ENCODE results near the gene LAPTM4A.

Gene LAPTM4A

DNA sequence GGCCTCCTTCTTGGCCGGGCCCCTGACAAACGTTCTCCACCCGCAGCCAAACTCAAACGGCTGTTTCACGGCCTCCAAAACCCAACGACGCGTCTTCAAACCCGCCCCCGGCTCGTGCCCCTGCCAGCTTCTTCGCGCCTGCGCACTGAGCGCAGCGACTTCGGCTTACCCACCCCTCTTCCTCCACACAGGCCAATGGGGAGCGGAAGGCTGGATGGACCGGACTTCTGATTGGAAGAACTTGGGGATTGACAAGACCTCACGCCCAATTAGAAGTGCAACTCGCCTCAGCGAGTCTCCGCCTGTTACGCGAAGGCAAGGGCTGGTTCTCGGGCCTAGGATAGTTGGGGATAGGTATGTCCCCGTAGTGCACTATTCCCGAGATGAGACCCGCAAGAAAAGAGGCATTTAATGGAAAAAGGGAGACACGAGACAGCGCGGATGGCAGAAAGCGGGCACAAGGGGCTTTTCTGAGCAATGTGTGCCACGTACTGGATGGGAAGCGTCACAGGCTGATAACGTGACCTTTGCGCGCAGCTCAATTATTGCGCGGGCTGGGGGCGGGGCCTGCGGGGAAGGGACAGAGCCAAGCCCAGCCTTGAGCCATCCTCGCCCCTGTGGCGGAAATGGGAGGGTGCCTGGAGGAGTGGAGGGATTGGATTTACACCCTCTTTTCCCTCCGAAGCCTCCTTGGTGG is at the start of gene LAPTM4A:
LAPTM4A (minus strand) TSS at position 97 of the 697 bp plus-strand sequence. CDS start 108 bp downstream, outside the sequence.
- Histone ChIP-seq H3K9ac (ENCODE audit: low read depth in 1 of 2, low read length in 2 of 2) (peak within 1 kb of the TSS; percentile 82 to 97), H3K36me3 (ENCODE audit: control insufficient read depth in 1 of 2, insufficient read depth in 2 of 2, low read length in 2 of 2) (no peaks in the 10 kb centered on the region), H3K27ac (ENCODE audit: low read depth, low read length) (peak within 1 kb of the TSS; percentile 99), H3K27me3 (ENCODE audit: control insufficient read depth in 1 of 2, insufficient read depth in 2 of 2, low read length in 2 of 2) (no peaks in the 10 kb centered on the region), H3K4me1 (ENCODE audit: control insufficient read depth in 1 of 2, insufficient read depth in 2 of 2, low read length in 2 of 2) (peaks cover 18 to 34% of the 10 kb centered on the region in 2 donors), H3K4me3 (ENCODE audit: low read depth in 1 of 2, low read length in 2 of 2) (peak within 1 kb of the TSS; percentile 88 to 100), H3K9me3 (ENCODE audit: control insufficient read depth in 1 of 2, low read length in 2 of 2) (no peaks in the 10 kb centered on the region)

DNA sequence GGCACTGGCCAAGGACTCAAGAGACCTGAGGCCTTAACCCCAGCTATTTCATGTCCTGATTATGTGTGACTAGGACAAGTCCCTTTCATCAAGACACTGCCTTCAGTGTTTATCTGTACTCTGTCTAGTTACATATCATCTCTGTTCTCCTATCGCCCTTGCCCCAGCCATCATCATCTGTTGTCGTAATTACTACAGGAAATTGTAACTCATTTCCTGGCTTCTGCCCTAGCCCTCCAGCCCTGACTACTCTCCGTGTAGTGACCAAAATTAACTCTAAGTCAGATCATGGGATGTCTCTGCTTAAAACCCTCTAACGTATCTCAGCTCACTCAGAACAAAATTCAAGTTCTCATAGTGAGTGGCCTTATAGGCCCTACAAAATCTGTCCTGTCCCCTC is 49.3 kb upstream of the LAPTM4A start:
- Histone ChIP-seq H3K27ac (ENCODE audit: low read depth, low read length) (no peak overlapping the region), H3K4me1 (ENCODE audit: control insufficient read depth in 1 of 2, insufficient read depth in 2 of 2, low read length in 2 of 2) (peaks cover 10 to 12% of the 10 kb centered on the region in 2 donors), H3K4me3 (ENCODE audit: low read depth in 1 of 2, low read length in 2 of 2) (no peak overlapping the region), H3K27me3 (ENCODE audit: control insufficient read depth in 1 of 2, insufficient read depth in 2 of 2, low read length in 2 of 2) (no peaks in the 10 kb centered on the region), H3K9ac (ENCODE audit: low read depth in 1 of 2, low read length in 2 of 2) (no peak overlapping the region), H3K36me3 (ENCODE audit: control insufficient read depth in 1 of 2, insufficient read depth in 2 of 2, low read length in 2 of 2) (no peaks in the 10 kb centered on the region), H3K9me3 (ENCODE audit: control insufficient read depth in 1 of 2, low read length in 2 of 2) (peaks cover 6 to 13% of the 10 kb centered on the region in 2 donors)

DNA sequence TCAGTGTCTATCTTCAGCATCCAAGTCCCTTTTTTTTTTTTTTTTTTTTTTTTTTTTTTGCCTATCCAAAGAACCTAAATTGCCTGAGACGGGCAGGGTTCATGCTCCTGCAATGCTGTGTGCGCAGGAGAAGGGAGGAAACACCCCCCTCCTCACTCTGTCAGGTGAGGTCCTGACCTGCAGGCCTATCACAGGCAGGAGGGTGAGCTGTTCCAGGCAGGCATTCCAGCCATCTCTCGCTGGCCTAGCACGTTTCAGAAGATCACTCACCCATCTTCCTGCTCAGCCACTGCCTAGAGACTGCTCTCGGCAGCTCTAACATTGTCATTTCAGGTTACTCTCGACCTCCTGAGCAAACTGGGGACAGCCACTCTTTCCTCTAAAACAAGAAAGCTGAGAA is 48.4 kb upstream of the LAPTM4A start:
- H3K9me3 ChIP-seq (ENCODE audit: control insufficient read depth in 1 of 2, low read length in 2 of 2): peaks cover 6 to 13% of the 10 kb centered on the region in 2 donors
- H3K9ac ChIP-seq (ENCODE audit: low read depth in 1 of 2, low read length in 2 of 2): no peak overlapping the region
- no peak overlapping the region for H3K27ac ChIP-seq (ENCODE audit: low read depth, low read length)
- no peak overlapping the region for H3K4me3 ChIP-seq (ENCODE audit: low read depth in 1 of 2, low read length in 2 of 2)
- no peaks in the 10 kb centered on the region for H3K36me3 ChIP-seq (ENCODE audit: control insufficient read depth in 1 of 2, insufficient read depth in 2 of 2, low read length in 2 of 2)
- H3K4me1 ChIP-seq (ENCODE audit: control insufficient read depth in 1 of 2, insufficient read depth in 2 of 2, low read length in 2 of 2): peaks cover 2 to 7% of the 10 kb centered on the region in 2 donors
- no peaks in the 10 kb centered on the region for H3K27me3 ChIP-seq (ENCODE audit: control insufficient read depth in 1 of 2, insufficient read depth in 2 of 2, low read length in 2 of 2)

- peaks cover 4 to 8% of the 10 kb centered on the region in 2 donors for H3K4me1 ChIP-seq (ENCODE audit: control insufficient read depth in 1 of 2, insufficient read depth in 2 of 2, low read length in 2 of 2)
- H3K4me3 ChIP-seq (ENCODE audit: low read depth in 1 of 2, low read length in 2 of 2): no peak overlapping the region
- no peak overlapping the region for H3K9ac ChIP-seq (ENCODE audit: low read depth in 1 of 2, low read length in 2 of 2)
- H3K27ac ChIP-seq (ENCODE audit: low read depth, low read length): no peak overlapping the region
- no peaks in the 10 kb centered on the region for H3K27me3 ChIP-seq (ENCODE audit: control insufficient read depth in 1 of 2, insufficient read depth in 2 of 2, low read length in 2 of 2)
- H3K9me3 ChIP-seq (ENCODE audit: control insufficient read depth in 1 of 2, low read length in 2 of 2): peaks cover 6 to 13% of the 10 kb centered on the region in 2 donors
- no peaks in the 10 kb centered on the region for H3K36me3 ChIP-seq (ENCODE audit: control insufficient read depth in 1 of 2, insufficient read depth in 2 of 2, low read length in 2 of 2)
These were observed 46.7 kb upstream of the LAPTM4A start for GRCh38 chr2:20097889-20098714.

DNA sequence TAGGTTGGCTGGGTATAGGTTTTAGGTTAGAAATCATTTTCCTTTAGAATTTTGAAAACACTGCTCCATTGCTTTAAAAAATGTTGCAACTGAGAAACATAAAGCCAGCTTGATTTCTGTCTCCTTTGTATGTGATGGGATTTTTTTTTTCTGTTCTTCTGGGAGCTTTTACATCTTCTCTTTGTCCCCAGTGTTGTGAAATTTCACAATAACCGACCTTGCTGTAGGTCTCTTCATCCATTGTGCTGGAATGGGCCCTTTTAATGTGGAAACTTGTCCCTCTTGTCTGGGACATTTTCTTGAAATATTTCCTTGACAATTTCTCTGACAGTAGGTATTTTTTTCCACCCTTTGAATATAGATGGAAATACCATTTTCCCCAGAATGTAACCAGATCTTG is 44.0 kb upstream of the LAPTM4A start:
- H3K36me3 ChIP-seq (ENCODE audit: control insufficient read depth in 1 of 2, insufficient read depth in 2 of 2, low read length in 2 of 2): no peaks in the 10 kb centered on the region
- no peaks in the 10 kb centered on the region for H3K27me3 ChIP-seq (ENCODE audit: control insufficient read depth in 1 of 2, insufficient read depth in 2 of 2, low read length in 2 of 2)
- peaks cover 5 to 9% of the 10 kb centered on the region in 2 donors for H3K4me1 ChIP-seq (ENCODE audit: control insufficient read depth in 1 of 2, insufficient read depth in 2 of 2, low read length in 2 of 2)
- H3K9me3 ChIP-seq (ENCODE audit: control insufficient read depth in 1 of 2, low read length in 2 of 2): no peaks in the 10 kb centered on the region
- no peak overlapping the region for H3K4me3 ChIP-seq (ENCODE audit: low read depth in 1 of 2, low read length in 2 of 2)
- H3K27ac ChIP-seq (ENCODE audit: low read depth, low read length): no peak overlapping the region
- no peak overlapping the region for H3K9ac ChIP-seq (ENCODE audit: low read depth in 1 of 2, low read length in 2 of 2)

DNA sequence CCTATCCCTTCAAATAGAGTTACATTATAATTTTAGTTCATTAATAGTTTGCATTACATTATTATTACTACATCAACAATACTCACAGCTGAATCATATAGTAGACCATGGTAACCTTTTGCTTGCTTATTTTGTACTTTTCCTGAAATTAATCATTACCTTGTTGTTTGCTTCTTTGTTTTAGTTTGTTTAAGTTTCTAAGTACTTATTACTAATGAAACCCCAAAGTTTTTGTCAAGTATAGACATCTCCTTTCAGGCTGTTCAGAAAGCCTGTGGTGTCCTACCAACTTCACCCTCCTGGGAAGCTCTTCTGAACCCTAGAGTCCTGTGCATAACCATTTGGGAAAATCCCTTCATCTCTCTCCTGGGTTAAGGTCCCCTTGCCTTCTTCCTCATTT is 43.5 kb upstream of the LAPTM4A start:
- Histone ChIP-seq H3K27ac (ENCODE audit: low read depth, low read length) (no peak overlapping the region), H3K4me1 (ENCODE audit: control insufficient read depth in 1 of 2, insufficient read depth in 2 of 2, low read length in 2 of 2) (peaks cover 5 to 9% of the 10 kb centered on the region in 2 donors), H3K4me3 (ENCODE audit: low read depth in 1 of 2, low read length in 2 of 2) (no peak overlapping the region), H3K27me3 (ENCODE audit: control insufficient read depth in 1 of 2, insufficient read depth in 2 of 2, low read length in 2 of 2) (no peaks in the 10 kb centered on the region), H3K36me3 (ENCODE audit: control insufficient read depth in 1 of 2, insufficient read depth in 2 of 2, low read length in 2 of 2) (no peaks in the 10 kb centered on the region), H3K9ac (ENCODE audit: low read depth in 1 of 2, low read length in 2 of 2) (no peak overlapping the region), H3K9me3 (ENCODE audit: control insufficient read depth in 1 of 2, low read length in 2 of 2) (no peaks in the 10 kb centered on the region)

DNA sequence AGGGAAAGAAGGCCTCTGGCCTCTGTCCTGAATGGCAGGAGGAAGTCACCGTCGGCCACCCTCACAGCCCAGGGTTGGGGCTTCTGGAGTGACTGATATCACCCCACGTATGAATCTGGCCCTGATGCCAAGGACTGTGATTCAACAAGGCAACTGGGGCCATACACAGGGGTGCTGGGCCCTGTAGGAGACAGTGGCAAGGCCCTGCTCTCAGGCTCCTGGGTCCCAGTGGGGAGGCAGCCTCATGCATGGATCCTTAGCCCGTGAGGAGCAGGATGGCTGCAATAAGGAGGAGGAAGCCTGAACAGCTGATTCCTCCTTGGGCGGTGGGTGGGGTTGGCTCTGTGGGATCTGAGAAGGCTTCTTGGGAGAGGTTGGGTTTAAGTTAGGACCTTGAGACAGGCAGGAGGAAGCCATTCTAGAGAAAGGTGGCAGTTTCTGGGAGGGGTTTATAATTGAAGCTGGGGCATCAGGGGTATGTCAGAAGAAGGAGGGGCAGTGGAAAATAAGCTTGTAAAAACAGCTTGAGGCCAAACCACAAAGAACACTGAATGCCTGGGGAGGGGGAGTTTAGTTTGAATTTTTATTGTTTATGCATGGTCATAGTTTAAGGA is 42.8 kb upstream of the LAPTM4A start:
- Histone ChIP-seq H3K4me1 (ENCODE audit: control insufficient read depth in 1 of 2, insufficient read depth in 2 of 2, low read length in 2 of 2) (peaks cover 5 to 9% of the 10 kb centered on the region in 2 donors), H3K27ac (ENCODE audit: low read depth, low read length) (no peak overlapping the region), H3K36me3 (ENCODE audit: control insufficient read depth in 1 of 2, insufficient read depth in 2 of 2, low read length in 2 of 2) (no peaks in the 10 kb centered on the region), H3K27me3 (ENCODE audit: control insufficient read depth in 1 of 2, insufficient read depth in 2 of 2, low read length in 2 of 2) (no peaks in the 10 kb centered on the region), H3K4me3 (ENCODE audit: low read depth in 1 of 2, low read length in 2 of 2) (no peak overlapping the region), H3K9me3 (ENCODE audit: control insufficient read depth in 1 of 2, low read length in 2 of 2) (no peaks in the 10 kb centered on the region), H3K9ac (ENCODE audit: low read depth in 1 of 2, low read length in 2 of 2) (no peak overlapping the region)

- Histone ChIP-seq H3K4me3 (ENCODE audit: low read depth in 1 of 2, low read length in 2 of 2) (no peak overlapping the region), H3K27me3 (ENCODE audit: control insufficient read depth in 1 of 2, insufficient read depth in 2 of 2, low read length in 2 of 2) (no peaks in the 10 kb centered on the region), H3K9ac (ENCODE audit: low read depth in 1 of 2, low read length in 2 of 2) (no peak overlapping the region), H3K27ac (ENCODE audit: low read depth, low read length) (no peak overlapping the region), H3K36me3 (ENCODE audit: control insufficient read depth in 1 of 2, insufficient read depth in 2 of 2, low read length in 2 of 2) (no peaks in the 10 kb centered on the region), H3K9me3 (ENCODE audit: control insufficient read depth in 1 of 2, low read length in 2 of 2) (no peaks in the 10 kb centered on the region), H3K4me1 (ENCODE audit: control insufficient read depth in 1 of 2, insufficient read depth in 2 of 2, low read length in 2 of 2) (peaks cover 5 to 9% of the 10 kb centered on the region in 2 donors)
These were observed 42.1 kb upstream of the LAPTM4A start for GRCh38 chr2:20093263-20094141.

- H3K4me1 ChIP-seq (ENCODE audit: control insufficient read depth in 1 of 2, insufficient read depth in 2 of 2, low read length in 2 of 2): peaks cover 5 to 7% of the 10 kb centered on the region in 2 donors
- H3K9ac ChIP-seq (ENCODE audit: low read depth in 1 of 2, low read length in 2 of 2): no peak overlapping the region
- no peak overlapping the region for H3K27ac ChIP-seq (ENCODE audit: low read depth, low read length)
- H3K27me3 ChIP-seq (ENCODE audit: control insufficient read depth in 1 of 2, insufficient read depth in 2 of 2, low read length in 2 of 2): no peaks in the 10 kb centered on the region
- no peaks in the 10 kb centered on the region for H3K36me3 ChIP-seq (ENCODE audit: control insufficient read depth in 1 of 2, insufficient read depth in 2 of 2, low read length in 2 of 2)
- H3K4me3 ChIP-seq (ENCODE audit: low read depth in 1 of 2, low read length in 2 of 2): no peak overlapping the region
- no peaks in the 10 kb centered on the region for H3K9me3 ChIP-seq (ENCODE audit: control insufficient read depth in 1 of 2, low read length in 2 of 2)
These were observed 41.4 kb upstream of the LAPTM4A start for GRCh38 chr2:20092901-20093235.

All from duodenal mucosa (tissue), 2 donors.